ENCODE results near the gene DBH.

The DBH gene

GRCh38 chr9:133635533-133636531 is at the start of gene DBH:
DBH (plus strand) TSS chr9:133636363; CDS start chr9:133636372, 9 bp downstream.
- Histone ChIP-seq H3K27me3 (ENCODE audit: control insufficient read depth, insufficient read depth, low read length) (no peaks in the 10 kb centered on the region), H3K9ac (ENCODE audit: low read depth, low read length) (no peak within 1 kb of the TSS), H3K9me3 (ENCODE audit: control insufficient read depth, insufficient read depth, low read length) (no peaks in the 10 kb centered on the region), H3K36me3 (ENCODE audit: control insufficient read depth, insufficient read depth, low read length) (no peaks in the 10 kb centered on the region), H3K4me3 (ENCODE audit: low read depth, low read length) (no peak within 1 kb of the TSS), H3K4me1 (ENCODE audit: control insufficient read depth, insufficient read depth, low read length) (peaks cover 2% of the 10 kb centered on the region)

- H3K9ac ChIP-seq (ENCODE audit: low read depth, low read length), result no peak overlapping the region
- H3K36me3 ChIP-seq (ENCODE audit: control insufficient read depth, insufficient read depth, low read length), result no peaks in the 10 kb centered on the region
- H3K27me3 ChIP-seq (ENCODE audit: control insufficient read depth, insufficient read depth, low read length), result no peaks in the 10 kb centered on the region
- no peaks in the 10 kb centered on the region for H3K4me1 ChIP-seq (ENCODE audit: control insufficient read depth, insufficient read depth, low read length)
- H3K9me3 ChIP-seq (ENCODE audit: control insufficient read depth, insufficient read depth, low read length), result no peaks in the 10 kb centered on the region
- no peak overlapping the region for H3K4me3 ChIP-seq (ENCODE audit: low read depth, low read length)
These were observed 49.1 kb upstream of the DBH start for GRCh38 chr9:133587051-133587450.

GRCh38 chr9:133587466-133587865 is 48.7 kb upstream of the DBH start:
- no peaks in the 10 kb centered on the region for H3K27me3 ChIP-seq (ENCODE audit: control insufficient read depth, insufficient read depth, low read length)
- H3K4me1 ChIP-seq (ENCODE audit: control insufficient read depth, insufficient read depth, low read length), result no peaks in the 10 kb centered on the region
- no peaks in the 10 kb centered on the region for H3K36me3 ChIP-seq (ENCODE audit: control insufficient read depth, insufficient read depth, low read length)
- no peak overlapping the region for H3K4me3 ChIP-seq (ENCODE audit: low read depth, low read length)
- H3K9ac ChIP-seq (ENCODE audit: low read depth, low read length), result no peak overlapping the region
- H3K9me3 ChIP-seq (ENCODE audit: control insufficient read depth, insufficient read depth, low read length), result no peaks in the 10 kb centered on the region

GRCh38 chr9:133589454-133590227 is 46.5 kb upstream of the DBH start:
- no peaks in the 10 kb centered on the region for H3K27me3 ChIP-seq (ENCODE audit: control insufficient read depth, insufficient read depth, low read length)
- H3K4me3 ChIP-seq (ENCODE audit: low read depth, low read length), result no peak overlapping the region
- H3K9ac ChIP-seq (ENCODE audit: low read depth, low read length), result no peak overlapping the region
- no peaks in the 10 kb centered on the region for H3K9me3 ChIP-seq (ENCODE audit: control insufficient read depth, insufficient read depth, low read length)
- H3K4me1 ChIP-seq (ENCODE audit: control insufficient read depth, insufficient read depth, low read length), result no peaks in the 10 kb centered on the region
- no peaks in the 10 kb centered on the region for H3K36me3 ChIP-seq (ENCODE audit: control insufficient read depth, insufficient read depth, low read length)

- Histone ChIP-seq H3K4me1 (ENCODE audit: control insufficient read depth, insufficient read depth, low read length) (no peaks in the 10 kb centered on the region), H3K4me3 (ENCODE audit: low read depth, low read length) (no peak overlapping the region), H3K9me3 (ENCODE audit: control insufficient read depth, insufficient read depth, low read length) (no peaks in the 10 kb centered on the region), H3K36me3 (ENCODE audit: control insufficient read depth, insufficient read depth, low read length) (no peaks in the 10 kb centered on the region), H3K27me3 (ENCODE audit: control insufficient read depth, insufficient read depth, low read length) (no peaks in the 10 kb centered on the region), H3K9ac (ENCODE audit: low read depth, low read length) (no peak overlapping the region)
These were observed 45.8 kb upstream of the DBH start for GRCh38 chr9:133590231-133590855.

- no peaks in the 10 kb centered on the region for H3K4me1 ChIP-seq (ENCODE audit: control insufficient read depth, insufficient read depth, low read length)
- no peak overlapping the region for H3K4me3 ChIP-seq (ENCODE audit: low read depth, low read length)
These were observed 44.9 kb upstream of the DBH start for GRCh38 chr9:133591116-133591910.

GRCh38 chr9:133591985-133592384 is 44.2 kb upstream of the DBH start:
- Histone ChIP-seq H3K4me3 (ENCODE audit: low read depth, low read length) (no peak overlapping the region), H3K27me3 (ENCODE audit: control insufficient read depth, insufficient read depth, low read length) (no peaks in the 10 kb centered on the region), H3K9me3 (ENCODE audit: control insufficient read depth, insufficient read depth, low read length) (peaks cover 1% of the 10 kb centered on the region), H3K4me1 (ENCODE audit: control insufficient read depth, insufficient read depth, low read length) (no peaks in the 10 kb centered on the region), H3K36me3 (ENCODE audit: control insufficient read depth, insufficient read depth, low read length) (no peaks in the 10 kb centered on the region), H3K9ac (ENCODE audit: low read depth, low read length) (no peak overlapping the region)

More at GRCh38 chr9:133591116-133591910, 44.9 kb upstream of the DBH start:
- Histone ChIP-seq H3K27me3 (ENCODE audit: control insufficient read depth, insufficient read depth, low read length) (no peaks in the 10 kb centered on the region), H3K36me3 (ENCODE audit: control insufficient read depth, insufficient read depth, low read length) (no peaks in the 10 kb centered on the region), H3K9me3 (ENCODE audit: control insufficient read depth, insufficient read depth, low read length) (no peaks in the 10 kb centered on the region), H3K9ac (ENCODE audit: low read depth, low read length) (no peak overlapping the region)

- no peak overlapping the region for H3K9ac ChIP-seq (ENCODE audit: low read depth, low read length)
- H3K36me3 ChIP-seq (ENCODE audit: control insufficient read depth, insufficient read depth, low read length), result no peaks in the 10 kb centered on the region
- H3K27me3 ChIP-seq (ENCODE audit: control insufficient read depth, insufficient read depth, low read length), result no peaks in the 10 kb centered on the region
- H3K9me3 ChIP-seq (ENCODE audit: control insufficient read depth, insufficient read depth, low read length), result peaks cover 8% of the 10 kb centered on the region
- H3K4me1 ChIP-seq (ENCODE audit: control insufficient read depth, insufficient read depth, low read length), result no peaks in the 10 kb centered on the region
- H3K4me3 ChIP-seq (ENCODE audit: low read depth, low read length), result no peak overlapping the region
These were observed 43.3 kb upstream of the DBH start for GRCh38 chr9:133592731-133593409.

- H3K9ac ChIP-seq (ENCODE audit: low read depth, low read length), result no peak overlapping the region
- H3K4me3 ChIP-seq (ENCODE audit: low read depth, low read length), result no peak overlapping the region
- H3K36me3 ChIP-seq (ENCODE audit: control insufficient read depth, insufficient read depth, low read length), result no peaks in the 10 kb centered on the region
- no peaks in the 10 kb centered on the region for H3K4me1 ChIP-seq (ENCODE audit: control insufficient read depth, insufficient read depth, low read length)
- peaks cover 8% of the 10 kb centered on the region for H3K9me3 ChIP-seq (ENCODE audit: control insufficient read depth, insufficient read depth, low read length)
- H3K27me3 ChIP-seq (ENCODE audit: control insufficient read depth, insufficient read depth, low read length), result no peaks in the 10 kb centered on the region
These were observed 42.4 kb upstream of the DBH start for GRCh38 chr9:133593587-133594253.

GRCh38 chr9:133594310-133594709 is 41.9 kb upstream of the DBH start:
- no peaks in the 10 kb centered on the region for H3K36me3 ChIP-seq (ENCODE audit: control insufficient read depth, insufficient read depth, low read length)
- H3K27me3 ChIP-seq (ENCODE audit: control insufficient read depth, insufficient read depth, low read length), result no peaks in the 10 kb centered on the region
- no peak overlapping the region for H3K4me3 ChIP-seq (ENCODE audit: low read depth, low read length)
- no peaks in the 10 kb centered on the region for H3K4me1 ChIP-seq (ENCODE audit: control insufficient read depth, insufficient read depth, low read length)
- no peak overlapping the region for H3K9ac ChIP-seq (ENCODE audit: low read depth, low read length)
- H3K9me3 ChIP-seq (ENCODE audit: control insufficient read depth, insufficient read depth, low read length), result peaks cover 8% of the 10 kb centered on the region
